MM.1S (cell line): Measurements from ENCODE around the gene ADK.

Experiments used
- DNase-seq: peaks from one replicate; pipeline ENCODE4 v3.0.0-alpha.2; 2015
- H2AFZ ChIP-seq: fragments of 300-600 bp; sonication (generic); 2 replicates; pipeline ENCODE4 v1.6.0; 2016; ENCODE audit warnings: antibody characterized with exemption, low read length
- H3F3A ChIP-seq: fragments of 300-600 bp; sonication (generic); 2 replicates; pipeline ENCODE4 v1.6.1; 2016; ENCODE audit warnings: mild to moderate bottlenecking, antibody characterized with exemption, low read length, moderate library complexity, mixed read lengths; ENCODE audit not compliant: insufficient read depth
- H3K27ac ChIP-seq: fragments of 300-600 bp; sonication (generic); 2 replicates; pipeline ENCODE4 v1.5.1; 2016; ENCODE audit warnings: mild to moderate bottlenecking, low read length
- H3K27me3 ChIP-seq: fragments of 300-600 bp; sonication (generic); replicated peaks from 2 replicates; pipeline ENCODE4 v1.6.0; 2016; ENCODE audit warnings: low read length; ENCODE audit not compliant: insufficient read depth
- H3K36me3 ChIP-seq: fragments of 300-600 bp; sonication (generic); replicated peaks from 2 replicates; pipeline ENCODE4 v1.6.1; 2016; ENCODE audit warnings: mild to moderate bottlenecking, low read length, mixed read lengths; ENCODE audit not compliant: insufficient read depth
- H3K4me1 ChIP-seq: fragments of 300-600 bp; sonication (generic); 2 replicates; pipeline ENCODE4 v1.6.1; 2016; ENCODE audit warnings: low read length, mixed read lengths
- H3K4me2 ChIP-seq: fragments of 300-600 bp; sonication (generic); 2 replicates; pipeline ENCODE4 v1.6.0; 2016; ENCODE audit warnings: low read depth, low read length
- H3K4me3 ChIP-seq: fragments of 300-600 bp; sonication (generic); 2 replicates; pipeline ENCODE4 v1.5.1; 2016; ENCODE audit warnings: low read length, mixed read lengths
- H3K79me2 ChIP-seq: fragments of 300-600 bp; sonication (generic); 2 replicates; pipeline ENCODE4 v1.6.1; 2016; ENCODE audit warnings: mixed run types, low read length, mixed read lengths
- H3K9ac ChIP-seq: fragments of 300-600 bp; sonication (generic); 2 replicates; pipeline ENCODE4 v1.6.1; 2016; ENCODE audit warnings: low read length, mixed read lengths
- H3K9me2 ChIP-seq: fragments of 300-600 bp; sonication (generic); replicated peaks from 2 replicates; pipeline ENCODE4 v1.6.1; 2016; ENCODE audit warnings: mild to moderate bottlenecking, low read length, mixed read lengths; ENCODE audit not compliant: insufficient read depth
- H3K9me3 ChIP-seq: fragments of 300-600 bp; sonication (generic); replicated peaks from 2 replicates; pipeline ENCODE4 v1.6.1; 2016; ENCODE audit warnings: mild to moderate bottlenecking, low read length, mixed read lengths; ENCODE audit not compliant: insufficient read depth
- H4K20me1 ChIP-seq: fragments of 300-600 bp; sonication (generic); 2 replicates; pipeline ENCODE4 v1.6.1; 2016; ENCODE audit warnings: mild to moderate bottlenecking, low read length, moderate library complexity, mixed read lengths; ENCODE audit not compliant: insufficient read depth
- CTCF ChIP-seq: fragments of 300-600 bp; sonication (generic); IDR thresholded peaks from 2 replicates; pipeline ENCODE4 v1.5.1; 2016; ENCODE audit warnings: antibody characterized with exemption, low read length, mixed read lengths
- EZH2 ChIP-seq: fragments of 300-600 bp; sonication (generic); optimal IDR thresholded peaks from 2 replicates; pipeline ENCODE3; 2017; ENCODE audit warnings: low read depth, mild to moderate bottlenecking, antibody characterized with exemption, low read length, mixed read lengths
- EZH2phosphoT487 ChIP-seq: fragments of 300-600 bp; sonication (generic); IDR thresholded peaks from 2 replicates; pipeline ENCODE4 v1.6.1; 2018; ENCODE audit warnings: antibody characterized with exemption, low read length

The ADK gene

GRCh38 chr10:74394416-74394969 is 243.5 kb downstream of the ADK start:
- H3K4me1 ChIP-seq: no peaks in the 10 kb centered on the region
- TF ChIP-seq EZH2phosphoT487: no peak
- TF ChIP-seq CTCF: no peak
- TF ChIP-seq EZH2: no peak
- H3K79me2 ChIP-seq: no peaks in the 10 kb centered on the region

GRCh38 chr10:74400186-74400585 is 249.2 kb downstream of the ADK start:
- Histone ChIP-seq H3K79me2 (no peaks in the 10 kb centered on the region), H3K27me3 (no peaks in the 10 kb centered on the region), H3F3A (no peaks in the 10 kb centered on the region), H3K9me3 (no peaks in the 10 kb centered on the region), H3K36me3 (no peaks in the 10 kb centered on the region), H3K4me2 (no peak overlapping the region), H3K4me3 (no peak overlapping the region), H3K9me2 (no peaks in the 10 kb centered on the region), H4K20me1 (no peaks in the 10 kb centered on the region), H3K9ac (no peak overlapping the region), H2AFZ (no peak overlapping the region), H3K27ac (no peak overlapping the region), H3K4me1 (no peaks in the 10 kb centered on the region)
- no peak for DNase-seq
- no peak for TF ChIP-seq CTCF
- TF ChIP-seq EZH2: no peak
- TF ChIP-seq EZH2phosphoT487: no peak

More at GRCh38 chr10:74394416-74394969, 243.5 kb downstream of the ADK start:
- Histone ChIP-seq H4K20me1 (no peaks in the 10 kb centered on the region), H3K9me3 (no peaks in the 10 kb centered on the region), H3F3A (no peaks in the 10 kb centered on the region), H3K9me2 (no peaks in the 10 kb centered on the region), H3K36me3 (no peaks in the 10 kb centered on the region), H2AFZ (no peak overlapping the region), H3K4me3 (no peak overlapping the region), H3K27ac (no peak overlapping the region), H3K27me3 (no peaks in the 10 kb centered on the region), H3K9ac (no peak overlapping the region), H3K4me2 (no peak overlapping the region)
- no peak for DNase-seq

GRCh38 chr10:74406006-74406405 is 255.0 kb downstream of the ADK start:
- Histone ChIP-seq H3K79me2 (no peaks in the 10 kb centered on the region), H3K9me2 (no peaks in the 10 kb centered on the region), H3K4me1 (no peaks in the 10 kb centered on the region), H3K4me3 (no peak overlapping the region), H3K9ac (no peak overlapping the region), H4K20me1 (no peaks in the 10 kb centered on the region), H3F3A (no peaks in the 10 kb centered on the region), H3K27me3 (no peaks in the 10 kb centered on the region), H3K4me2 (no peak overlapping the region), H2AFZ (no peak overlapping the region), H3K9me3 (no peaks in the 10 kb centered on the region), H3K27ac (no peak overlapping the region), H3K36me3 (no peaks in the 10 kb centered on the region)
- DNase-seq: no peak
- no peak for TF ChIP-seq CTCF
- no peak for TF ChIP-seq EZH2
- no peak for TF ChIP-seq EZH2phosphoT487
